ENCODE measurements around the gene PHRF1. TPM values are rescaled to one million over a fixed set of nuclear protein-coding genes. Genes with fewer than 3 reads are reported as not detected.

Gene PHRF1
- total and polyA plus RNA-seq, 2 of the 4 experiments (the other 2 are of a cell fraction) = 10.9 to 17.5 TPM

DNA sequence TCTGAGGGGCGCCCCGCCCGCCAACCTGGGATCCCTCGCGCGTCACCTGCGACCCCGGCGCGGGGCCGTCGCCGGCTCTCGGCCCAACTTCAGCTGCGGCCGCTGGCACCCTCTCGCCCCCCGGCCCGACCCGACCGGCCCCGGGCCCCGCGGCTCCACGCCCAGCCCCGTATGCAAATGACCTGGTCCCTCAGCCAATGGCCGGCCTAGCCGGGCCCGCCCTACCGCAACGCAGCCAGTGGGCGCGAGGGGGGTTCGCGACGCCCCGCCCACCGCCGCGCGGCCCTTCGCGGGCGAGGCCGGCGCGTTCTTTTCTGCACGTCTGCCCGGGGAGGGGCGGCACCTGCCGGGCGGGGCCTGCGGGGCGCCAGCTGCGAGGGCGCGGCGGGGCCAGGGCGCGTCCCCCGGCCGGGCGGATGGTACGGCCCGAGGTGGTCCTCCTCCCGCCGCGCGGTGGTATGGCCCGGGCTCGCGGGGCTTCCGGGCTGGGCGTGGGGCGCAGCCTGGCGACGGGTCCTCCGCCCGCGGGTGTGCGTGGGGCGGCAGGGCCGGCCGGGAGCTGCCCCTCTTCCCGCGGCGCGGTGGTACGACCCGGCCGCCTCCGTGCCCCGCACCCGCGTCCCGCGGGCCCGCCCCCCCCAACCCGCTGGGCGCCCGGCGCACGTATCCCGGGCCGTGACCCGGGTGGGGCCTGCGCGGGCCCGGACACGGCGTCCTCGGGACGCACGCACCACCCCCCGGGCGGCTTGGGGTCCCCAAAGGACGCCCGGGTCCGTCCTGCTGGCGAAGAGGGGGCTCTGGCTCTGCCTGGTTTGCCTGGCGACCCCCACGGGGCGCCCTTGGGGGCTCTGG, 7.7 kb upstream of the PHRF1 start (continued):
- TF ChIP-seq CTCF (conservative IDR thresholded peaks at IDR 0.05; ENCODE audit: low read depth, low read length) = no peak
- peak; percentile 97 for TF ChIP-seq BHLHE40 (IDR thresholded peaks at IDR 0.05; ENCODE audit: low read depth, low read length)

Data from IMR-90 (cell line).